ENCODE measurements around the gene CHST12.
"Not testable (repeated sequence)": the region's sequence is repeated elsewhere in the genome, so short reads cannot be mapped to it uniquely, and the experiment has no call there.

The CHST12 gene

DNA sequence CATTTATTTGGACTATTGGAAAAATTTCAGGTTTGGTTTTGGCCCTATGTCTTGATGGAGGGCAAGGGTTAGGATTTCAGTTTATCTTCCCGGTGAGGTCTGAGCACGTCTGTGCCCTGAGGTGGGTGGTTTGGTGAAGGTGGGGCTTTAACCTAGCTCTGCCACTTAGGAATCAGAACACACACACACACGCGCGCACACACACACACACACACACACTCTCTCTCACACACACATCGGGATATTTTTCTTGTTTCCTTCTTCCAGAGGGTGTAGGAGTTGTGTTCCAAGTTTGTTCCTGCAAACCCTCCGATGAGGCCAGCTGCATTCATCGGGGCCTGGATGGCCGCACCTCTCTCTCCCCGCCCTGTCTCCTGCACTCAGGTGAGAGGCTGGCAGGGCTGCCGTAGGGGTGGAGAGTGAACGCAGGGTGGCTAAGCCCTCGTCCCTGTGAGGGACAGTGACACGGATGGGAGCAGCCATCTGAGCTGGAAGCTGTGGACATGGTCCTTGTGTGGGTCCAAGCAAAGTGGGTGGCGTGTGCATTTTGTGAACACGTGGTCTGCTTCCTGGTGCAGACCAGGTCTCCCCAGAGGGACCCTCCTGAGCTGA, 34.2 kb downstream of the CHST12 start:
- DNase-seq, result no peak

DNA sequence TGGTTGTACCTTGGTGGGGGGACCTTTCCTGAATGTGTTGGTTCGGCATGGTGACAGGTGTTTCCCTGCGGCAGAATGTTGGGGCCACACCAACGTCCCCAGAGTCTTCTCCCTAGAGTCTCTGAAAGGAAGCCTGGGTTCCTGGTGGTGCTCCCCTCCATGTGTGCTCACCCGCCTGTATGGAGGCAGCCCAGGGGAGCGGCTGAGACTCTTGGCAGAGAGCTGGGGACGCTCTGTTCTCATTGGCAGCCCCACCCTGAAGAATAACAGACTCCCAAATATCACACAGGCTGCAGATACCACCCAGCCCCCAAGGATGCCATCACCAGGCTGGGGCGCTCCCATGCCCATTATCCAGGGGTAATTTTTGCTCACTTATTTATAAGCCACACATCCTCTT, 34.8 kb downstream of the CHST12 start:
- no peak for DNase-seq

DNA sequence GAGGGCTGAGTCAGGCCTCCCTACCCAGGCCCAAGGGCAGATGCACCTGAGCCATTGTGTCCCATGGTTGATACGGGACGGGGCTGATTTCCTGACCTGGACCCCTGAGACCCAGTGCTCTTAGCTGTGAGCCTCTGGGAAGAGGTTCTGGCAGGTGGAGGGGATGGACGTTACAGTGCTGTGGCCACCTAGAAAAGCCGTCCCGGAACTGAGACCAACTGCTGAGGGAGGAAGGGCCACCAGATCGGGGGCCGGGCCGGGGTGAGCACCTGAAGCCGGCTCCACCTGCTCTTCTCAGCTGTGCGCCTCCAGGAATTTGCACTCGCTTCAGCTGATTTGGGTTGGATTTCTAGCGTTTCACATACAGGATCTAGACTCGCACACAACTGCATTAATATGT, 35.4 kb downstream of the CHST12 start:
- DNase-seq, result no peak

DNA sequence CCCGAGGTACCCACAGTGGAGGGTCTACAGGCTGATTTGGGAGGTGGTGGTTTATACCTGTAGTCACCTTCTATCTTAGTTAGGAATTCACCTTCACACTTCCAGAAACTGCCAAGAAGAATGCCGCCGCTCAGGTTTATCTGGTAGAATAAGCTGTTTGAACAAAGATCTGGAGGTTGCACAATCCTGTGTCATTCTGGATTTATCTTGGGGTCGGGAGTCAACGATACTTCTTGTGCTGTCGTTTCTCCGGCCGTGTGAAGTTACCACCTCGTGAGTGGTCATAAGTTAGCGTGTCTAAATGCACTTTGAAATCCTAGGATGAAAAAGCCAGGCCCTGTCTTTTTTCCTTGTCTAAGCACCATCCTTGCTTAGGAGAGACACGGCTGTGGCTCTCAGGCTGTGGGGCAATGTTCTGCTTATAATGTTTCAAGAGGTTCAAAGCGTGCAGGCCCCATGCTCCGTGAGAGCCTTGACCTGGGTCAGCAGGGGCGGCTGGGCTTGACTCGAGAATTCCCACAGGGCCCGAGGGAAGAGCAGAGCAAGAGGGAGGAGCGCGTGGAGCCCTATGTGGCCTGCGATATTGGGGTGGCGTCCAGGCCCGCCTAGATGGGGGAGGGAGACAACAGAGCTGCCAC, 37.3 kb downstream of the CHST12 start:
- no peak for DNase-seq

DNA sequence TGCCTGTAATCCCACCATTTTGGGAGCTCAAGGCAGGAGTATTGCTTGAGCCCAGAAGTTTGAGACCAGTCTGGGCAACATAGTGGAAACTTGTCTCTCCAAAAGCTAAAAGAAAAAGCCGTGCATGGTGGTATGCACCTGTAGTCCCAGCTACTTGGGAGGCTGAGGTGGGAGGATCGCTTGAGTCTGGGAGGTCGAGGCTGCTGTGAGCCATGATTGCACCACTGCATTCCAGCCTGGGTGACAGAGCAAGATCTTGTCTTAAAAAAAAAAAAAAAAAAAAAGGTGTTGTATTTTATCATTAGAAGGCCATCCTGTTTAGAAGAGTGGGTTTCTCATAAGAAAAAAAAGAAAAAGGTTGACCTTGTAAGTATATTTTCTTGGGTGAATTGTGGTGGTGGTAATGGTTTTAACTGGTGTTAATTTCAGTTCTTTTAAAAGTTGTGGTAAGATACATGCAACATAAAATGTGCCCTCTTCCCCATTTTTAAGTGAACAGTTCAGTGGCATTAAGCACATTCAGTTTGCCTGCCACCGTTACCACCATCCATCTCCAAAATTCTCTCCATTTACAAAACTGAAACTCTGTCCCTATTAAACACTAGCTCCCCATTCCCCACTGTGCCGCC, 38.1 kb downstream of the CHST12 start:
- no peak for DNase-seq

DNA sequence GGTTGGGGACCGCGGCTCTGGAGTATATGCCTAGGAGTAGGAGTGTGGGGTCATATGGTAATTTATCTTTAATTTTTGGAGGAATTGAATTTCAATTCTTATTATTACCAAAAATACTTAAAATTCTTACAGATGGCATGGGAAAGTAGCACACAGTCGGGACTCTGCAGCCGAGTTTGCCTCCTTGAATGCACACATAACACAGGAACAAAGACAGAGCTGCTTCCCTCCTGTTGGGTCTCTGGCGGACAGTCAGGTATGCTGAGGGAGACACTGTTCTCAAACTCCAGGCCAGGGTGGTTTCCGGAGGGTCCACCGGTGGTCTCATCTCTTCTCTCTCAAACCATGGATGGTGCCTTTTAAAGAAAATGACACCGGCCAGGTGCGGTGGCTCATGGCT, 40.1 kb downstream of the CHST12 start:
- no peak for DNase-seq

DNA sequence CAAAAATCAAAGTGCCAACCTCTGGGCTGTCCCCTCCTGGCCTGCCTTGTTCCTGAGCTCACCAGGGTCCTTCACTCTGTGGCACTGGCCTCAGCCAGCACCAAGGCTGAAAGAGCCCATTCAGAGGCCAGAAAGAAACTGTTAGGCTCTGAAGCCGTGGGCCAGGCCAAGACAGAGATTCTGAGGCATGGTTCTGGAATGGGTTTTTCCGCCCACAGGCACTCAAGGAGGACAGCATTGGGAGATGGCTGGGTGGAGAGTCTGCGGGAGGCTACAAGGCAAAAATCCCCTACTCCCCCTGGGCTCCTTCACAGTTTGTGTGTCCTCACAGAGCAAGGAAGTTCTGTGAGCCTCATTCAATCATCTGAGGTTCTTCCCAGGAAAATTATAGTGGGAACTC, 41.1 kb downstream of the CHST12 start:
- no peak for DNase-seq

DNA sequence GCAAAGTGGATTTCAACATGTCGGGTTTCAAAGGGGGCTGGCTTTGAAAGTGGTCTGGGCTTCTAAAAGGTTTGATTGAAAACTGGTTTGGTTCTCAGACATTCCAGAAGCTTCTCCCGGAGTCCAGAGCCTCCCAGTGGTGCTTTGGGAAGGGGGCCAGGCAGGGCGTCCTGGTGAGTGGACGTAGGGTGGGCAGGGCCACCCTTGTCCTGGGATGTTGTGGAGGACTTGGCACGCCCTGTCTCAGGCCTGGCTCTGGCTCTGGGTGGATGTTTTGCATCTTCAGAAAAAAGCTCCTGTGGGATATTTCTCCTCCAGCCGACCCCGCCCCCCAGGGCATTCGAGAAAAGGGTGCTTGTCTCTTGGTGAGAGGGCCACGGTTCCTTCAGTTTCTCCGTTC, 41.6 kb downstream of the CHST12 start:
- DNase-seq, result no peak

DNA sequence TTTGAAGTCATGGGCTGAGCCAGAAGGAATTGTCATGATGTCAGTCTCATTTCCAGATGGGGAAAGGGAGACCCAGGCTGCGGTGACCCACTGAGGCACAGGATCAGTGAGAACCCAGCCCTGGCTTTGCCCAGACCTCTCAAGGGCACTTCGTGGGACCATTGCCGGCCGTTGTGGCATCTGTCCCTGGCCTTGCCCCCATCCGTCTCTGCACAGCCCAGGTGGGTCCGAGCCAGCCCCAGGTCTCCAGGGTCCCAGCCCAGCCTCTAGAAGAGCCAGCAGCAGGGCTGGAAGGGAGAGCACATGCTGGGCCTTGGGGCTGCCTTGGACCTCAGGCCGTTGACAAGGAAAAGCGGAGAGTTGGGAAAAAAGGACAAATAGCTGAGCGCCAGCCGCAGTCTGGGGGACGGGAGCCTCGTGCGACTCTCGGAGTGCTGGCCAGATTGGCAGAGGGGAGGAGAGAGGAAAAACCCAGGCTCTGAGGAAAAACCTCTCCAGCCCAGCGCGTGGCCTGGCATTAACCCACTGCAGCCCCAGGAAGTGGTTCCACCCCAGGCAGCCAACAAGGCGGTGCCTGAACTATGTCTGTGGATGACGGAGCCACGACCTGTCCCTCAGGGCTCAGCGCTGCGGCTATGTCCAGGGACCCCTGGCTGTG, 42.6 kb downstream of the CHST12 start:
- DNase-seq, result no peak

DNA sequence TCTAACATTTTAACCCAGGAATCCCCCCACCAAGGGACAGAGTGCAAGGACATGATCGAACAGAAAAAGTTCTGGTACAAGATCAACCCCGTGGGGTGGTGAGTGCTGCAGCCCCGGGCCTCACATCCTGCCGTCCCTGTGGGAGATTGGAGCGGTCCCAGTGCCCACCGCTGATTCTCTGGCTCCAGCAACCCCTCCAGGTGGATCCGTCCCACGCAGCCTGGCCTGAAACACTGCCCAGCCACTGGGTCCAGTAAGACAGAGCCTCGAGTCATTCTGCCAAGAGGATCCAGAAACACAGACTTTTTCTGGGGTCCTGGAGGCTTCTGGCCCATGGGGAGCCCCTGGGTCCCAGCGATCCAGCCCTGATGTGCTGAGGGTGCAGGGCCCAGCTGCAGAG, 43.3 kb downstream of the CHST12 start:
- DNase-seq, result no peak

DNA sequence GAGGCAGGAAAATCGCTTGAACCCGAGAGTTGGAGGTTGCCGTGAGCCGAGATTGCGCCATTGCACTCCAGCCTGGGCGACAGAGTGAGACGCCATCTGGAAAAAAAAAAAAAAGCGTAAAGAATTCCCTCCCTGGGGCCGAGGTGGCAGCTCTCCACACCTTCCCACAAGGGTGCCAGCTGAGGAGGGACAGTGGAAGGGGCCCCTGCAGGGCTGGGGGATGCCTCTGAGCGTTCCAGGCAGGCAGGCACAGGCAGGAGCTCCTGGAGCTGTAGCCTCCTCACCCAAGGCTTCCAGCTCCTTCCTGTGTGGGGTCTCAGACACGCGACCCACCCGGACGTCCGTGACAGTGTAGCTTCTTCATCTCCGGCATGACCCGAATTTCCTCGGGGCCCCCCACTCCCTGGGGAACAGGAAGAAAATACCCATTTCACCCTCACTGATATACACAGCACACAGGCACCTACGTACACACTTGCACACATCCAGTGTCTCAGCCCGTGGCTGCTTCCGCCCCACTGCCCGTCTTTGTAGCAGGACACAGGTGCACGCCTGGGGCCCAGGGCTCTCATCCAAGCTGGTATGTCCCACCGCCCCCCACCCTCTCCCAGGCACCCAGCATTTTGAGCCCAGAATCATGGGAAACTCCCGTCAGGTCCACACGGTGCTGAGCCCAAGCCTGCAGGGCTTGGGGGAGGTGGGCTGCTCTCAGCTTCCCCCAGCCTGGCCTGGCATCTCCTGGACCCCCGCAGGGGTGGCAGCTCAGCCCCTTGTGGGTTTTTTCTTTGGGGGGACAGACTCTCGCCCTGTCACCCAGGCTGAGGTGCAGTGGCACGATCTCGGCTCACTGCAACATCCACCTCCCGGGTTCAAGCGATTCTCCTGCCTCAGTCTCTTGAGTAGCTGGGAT, 47.0 kb downstream of the CHST12 start:
- DNase-seq, result no peak

DNA sequence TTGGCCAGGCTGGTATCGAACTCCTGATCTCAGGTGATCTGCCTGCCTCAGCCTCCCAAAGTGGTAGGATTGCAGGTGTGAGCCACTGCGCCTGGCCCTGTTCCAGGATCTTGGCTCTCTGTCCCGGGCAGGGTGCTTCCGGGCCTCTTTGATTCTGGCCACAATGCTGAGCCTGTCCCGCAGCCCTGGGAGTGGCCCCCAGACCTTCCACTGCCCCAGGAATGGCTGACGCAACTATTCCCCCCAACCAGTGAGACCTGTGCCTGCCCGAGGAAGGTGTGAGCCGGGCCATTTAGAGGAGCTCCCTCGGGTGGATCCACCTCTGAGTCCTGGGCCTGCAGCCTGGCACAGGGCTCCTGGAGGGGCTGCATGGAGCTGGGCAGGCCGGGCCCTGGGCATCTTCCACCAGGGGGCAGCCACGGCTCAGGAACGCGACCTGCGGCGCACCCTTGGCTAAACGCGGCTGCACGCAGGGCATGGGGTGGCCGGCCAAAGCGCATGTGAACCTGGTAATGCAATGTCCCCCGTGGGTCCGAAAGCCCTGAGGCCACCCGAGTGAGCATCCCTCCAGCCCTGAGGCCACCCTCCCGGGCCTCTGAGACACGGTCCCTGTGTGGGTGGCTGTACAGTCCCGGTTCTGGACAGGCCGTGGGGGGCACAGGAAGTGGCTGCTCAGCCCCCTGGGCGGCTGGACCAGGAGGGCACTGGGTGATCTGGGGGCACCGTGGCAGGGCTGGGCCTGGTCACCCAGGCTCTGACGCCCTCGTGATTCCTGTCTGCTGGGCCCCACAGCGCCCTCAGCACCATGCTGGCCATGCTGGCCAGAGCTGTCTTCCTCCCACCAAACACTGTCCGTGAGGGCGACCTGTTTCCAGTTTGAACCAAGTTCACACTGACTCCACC, 48.0 kb downstream of the CHST12 start:
- peak; percentile 72 to 75 for DNase-seq

DNA sequence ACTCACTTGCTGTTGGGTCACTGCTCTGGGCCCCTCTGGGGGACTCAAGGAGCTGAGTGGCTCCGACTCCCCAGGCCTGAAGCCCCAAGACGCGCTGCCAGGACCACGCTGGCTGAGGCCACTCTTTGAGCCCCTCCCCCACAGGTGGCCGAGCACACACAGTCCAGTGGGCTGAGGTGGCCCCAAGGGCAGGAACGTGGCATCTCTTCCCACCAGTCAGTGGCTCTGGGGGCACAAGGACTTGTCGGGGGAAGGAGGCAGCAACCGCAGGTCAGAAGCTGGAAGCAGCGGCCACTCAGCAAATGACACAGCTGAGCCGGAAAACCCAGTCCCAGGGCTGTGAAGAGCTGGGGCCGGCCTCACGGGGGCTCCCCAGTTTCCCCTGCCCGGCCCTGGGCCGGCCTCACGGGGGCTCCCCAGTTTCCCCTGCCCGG, 48.7 kb downstream of the CHST12 start:
- no peak for DNase-seq

DNA sequence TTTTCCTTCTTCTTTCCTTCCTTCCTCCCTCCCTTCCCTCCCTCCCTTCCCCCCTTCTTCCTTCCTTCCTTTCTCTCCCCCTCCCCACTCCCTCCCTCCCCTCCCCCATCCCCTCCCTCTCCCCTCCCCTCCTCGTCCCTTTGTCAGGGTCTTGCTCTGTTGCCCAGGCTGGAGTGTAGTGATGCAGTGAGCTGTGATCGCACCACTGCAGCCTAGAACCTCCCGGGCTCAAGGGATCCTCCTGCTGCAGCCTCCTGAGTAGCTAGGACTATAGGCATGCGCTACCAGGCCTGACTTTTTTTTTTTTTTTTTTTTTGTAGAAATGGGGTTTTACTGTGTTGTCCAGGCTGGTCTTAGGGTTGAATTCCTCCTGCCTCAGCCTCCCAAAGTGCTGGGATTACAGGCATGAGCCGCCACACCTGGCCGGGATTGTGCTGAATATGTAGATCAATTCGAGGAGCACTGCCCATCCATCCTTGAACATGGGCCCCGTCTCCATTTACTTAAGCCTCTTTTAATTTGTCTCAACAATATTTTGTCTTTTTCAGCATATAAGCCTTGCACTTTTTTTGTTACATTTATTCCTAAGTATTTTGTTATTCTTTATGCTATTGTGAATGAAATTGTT, 49.3 kb downstream of the CHST12 start:
- DNase-seq, result no peak

DNA sequence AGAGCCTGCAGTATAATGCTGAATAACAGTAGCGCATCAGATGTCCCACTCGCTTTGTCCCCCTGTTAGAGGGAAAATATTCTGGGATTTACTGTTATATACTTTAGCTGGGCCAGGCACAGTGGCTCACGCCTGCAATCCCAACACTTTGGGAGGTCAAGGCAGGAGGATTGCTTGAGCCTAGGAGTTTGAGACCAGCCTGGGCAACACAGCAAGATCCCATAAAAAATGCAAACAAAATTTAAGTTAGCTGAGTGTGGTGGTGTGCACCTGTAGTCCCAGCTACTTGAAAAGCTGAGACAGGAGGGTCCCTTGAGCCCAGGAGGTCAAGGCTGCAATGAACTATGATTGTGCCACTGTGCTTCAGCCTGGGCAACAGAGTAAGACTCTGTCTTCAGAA, 50.4 kb downstream of the CHST12 start:
- not testable (repeated sequence) for DNase-seq

DNA sequence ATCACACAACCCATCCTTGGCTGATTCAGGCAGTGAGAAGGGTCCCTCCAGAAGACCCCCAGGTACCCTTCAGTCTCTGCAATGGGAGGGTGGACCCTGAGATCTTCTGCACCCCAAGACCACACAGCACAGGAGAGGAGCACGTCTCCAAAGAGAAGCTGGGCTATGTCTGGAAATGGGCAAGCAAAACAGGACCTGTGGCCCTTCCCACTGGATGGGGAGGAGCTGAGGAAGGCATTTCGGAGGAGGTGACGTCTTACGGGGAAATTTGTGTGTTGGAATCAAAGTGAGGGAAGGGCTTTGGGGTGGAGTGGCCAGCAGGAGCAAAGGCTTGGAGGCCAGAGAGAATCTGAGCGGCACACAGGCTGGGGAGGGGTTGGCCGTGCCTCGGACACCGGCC, 56.3 kb downstream of the CHST12 start:
- no peak for DNase-seq

DNA sequence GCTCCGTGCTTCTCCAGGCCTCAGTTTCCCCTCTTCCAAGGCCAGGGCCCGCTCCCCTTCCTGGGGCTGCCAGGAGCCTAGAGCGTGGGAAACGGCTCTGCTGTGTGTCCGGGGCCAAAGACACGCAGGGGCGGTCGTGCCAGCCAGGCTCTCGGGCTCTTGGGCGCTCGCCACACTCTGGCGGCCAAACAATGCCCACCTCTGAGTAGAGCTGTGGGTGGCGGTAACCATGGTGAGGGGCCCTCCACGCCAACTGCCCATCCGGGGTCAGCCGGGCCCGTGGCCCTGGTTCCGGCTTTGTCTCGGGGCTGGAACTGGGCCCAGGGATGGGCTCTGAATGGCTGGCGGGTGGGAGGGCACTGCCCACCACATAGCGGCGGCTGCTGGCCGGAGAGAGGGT, 56.8 kb downstream of the CHST12 start:
- DNase-seq, result no peak

DNA sequence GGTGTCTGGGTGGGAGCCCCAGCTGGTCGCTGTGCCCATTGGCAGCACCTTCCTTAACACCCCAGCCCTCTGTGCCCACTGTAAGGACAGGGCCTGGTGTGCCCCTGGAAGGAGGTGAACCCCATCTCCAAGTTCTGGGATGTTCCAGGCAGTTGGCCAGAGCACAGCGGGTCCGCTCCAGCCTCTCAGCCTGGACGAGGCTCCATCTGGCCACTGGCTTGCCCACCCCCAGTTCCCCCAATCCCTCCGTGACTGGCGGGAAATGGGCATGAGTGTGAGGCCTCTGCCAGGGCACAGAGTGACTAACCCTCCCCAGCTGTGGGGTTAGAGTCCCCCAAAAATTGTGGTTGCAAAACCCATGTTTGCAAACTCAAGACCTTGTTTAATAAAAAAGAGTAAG, 57.2 kb downstream of the CHST12 start:
- DNase-seq, result no peak

DNA sequence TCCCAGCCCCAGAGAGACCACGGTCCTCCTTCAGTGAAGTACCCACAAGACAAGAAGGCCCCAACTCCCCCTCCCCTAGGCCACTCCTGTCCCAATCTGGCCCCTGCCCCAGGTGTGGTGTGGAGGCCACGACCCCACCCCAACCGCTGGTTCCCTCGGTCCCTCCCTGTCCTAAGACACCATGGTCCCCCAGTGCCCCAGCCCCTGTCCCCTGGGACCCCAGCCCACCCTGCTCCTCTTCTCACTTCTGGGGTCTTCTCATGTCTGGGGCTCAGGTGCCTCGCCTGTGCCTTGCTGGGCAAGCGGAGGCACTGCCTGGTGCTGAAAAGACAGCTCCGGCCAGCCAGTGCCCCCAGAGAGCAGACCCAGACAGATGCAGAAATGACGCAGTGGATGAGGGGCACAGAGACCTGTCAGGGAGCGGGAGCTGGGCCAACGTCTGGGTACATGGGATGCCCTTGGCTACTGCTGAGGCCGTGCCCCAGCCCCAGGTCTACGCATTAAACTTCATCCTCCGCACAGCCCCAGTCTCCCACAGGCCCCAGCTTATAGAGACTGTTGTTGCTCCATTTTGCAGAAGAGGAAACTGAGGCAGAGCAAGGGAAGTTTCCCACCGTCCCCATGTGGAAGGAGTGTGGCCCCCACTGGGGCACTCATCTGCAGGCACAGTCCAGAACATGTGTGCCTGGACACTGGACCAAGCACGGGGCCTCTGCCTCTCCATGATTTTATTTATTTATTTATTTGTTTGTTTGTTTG, 58.0 kb downstream of the CHST12 start:
- DNase-seq, result no peak

DNA sequence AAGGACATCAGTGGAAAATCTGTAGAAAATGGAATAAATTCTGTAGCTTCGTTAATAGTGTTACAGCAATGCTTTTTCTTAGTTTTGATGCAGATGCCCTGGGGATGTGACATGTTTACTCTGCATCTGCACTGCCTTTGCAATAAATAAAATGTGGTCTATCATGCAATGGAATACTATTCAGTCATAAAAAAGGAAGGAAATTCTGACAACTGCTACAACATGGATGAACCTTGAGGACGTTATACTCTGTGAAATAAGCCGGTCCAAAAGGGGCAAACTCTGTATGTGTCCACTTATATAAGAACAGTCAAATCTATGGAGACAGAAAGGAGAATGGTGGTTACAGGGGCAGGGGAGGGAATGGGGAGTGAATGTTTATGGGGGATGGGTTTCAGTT, 59.3 kb downstream of the CHST12 start:
- no peak for DNase-seq

DNA sequence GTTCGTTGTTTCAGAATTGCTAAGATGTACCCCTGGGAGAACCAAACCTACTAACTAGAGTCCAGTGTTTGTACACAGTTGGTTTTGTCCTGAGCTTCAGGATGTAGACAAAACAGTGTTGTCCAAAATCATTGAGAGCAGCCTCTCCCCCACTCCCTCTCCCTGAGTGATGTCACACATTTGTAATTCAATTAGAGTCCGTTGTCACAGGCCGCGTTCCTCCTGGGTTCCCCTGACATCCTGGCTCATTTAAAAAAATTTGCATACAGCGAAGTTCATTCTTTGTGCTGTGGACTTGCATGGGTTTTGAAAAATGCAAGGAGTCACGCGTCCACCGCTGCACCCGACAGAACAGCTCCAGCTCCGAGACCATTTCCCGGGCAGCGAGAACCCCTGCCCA, 62.5 kb downstream of the CHST12 start:
- no peak for DNase-seq
